ENCODE results near the gene XYLT1. TPM values are rescaled to one million over a fixed set of nuclear protein-coding genes. Genes with fewer than 3 reads are reported as not detected.
"Not testable (repeated sequence)": the region's sequence is repeated elsewhere in the genome, so short reads cannot be mapped to it uniquely, and the experiment has no call there.

XYLT1 gene
- total and polyA plus RNA-seq, 5 donors, result 2.5 to 37.8 (median 11.7) TPM

- Histone ChIP-seq H3K27me3 (ENCODE audit: control insufficient read depth, insufficient read depth) (no peaks in the 10 kb centered on the region), H3K27ac (ENCODE audit: low read length) (no peak overlapping the region), H3K9me3 (ENCODE audit: control insufficient read depth, low read length) (peaks cover 2% of the 10 kb centered on the region), H3K4me1 (ENCODE audit: control insufficient read depth, insufficient read depth, low read length) (no peaks in the 10 kb centered on the region), H3K4me3 (ENCODE audit: low read length) (no peak overlapping the region)
- intact Hi-C loops (cut with DNase I), result no loop called here
- ATAC-seq, result no peak
- WGBS, result 72% methylated on average over 3 of the region's 3 CpGs
- no peak for DNase-seq
Observed at GRCh38 chr16:17483351-17483750, 12.6 kb upstream of the XYLT1 start.

GRCh38 chr16:17482341-17482740 is 11.6 kb upstream of the XYLT1 start:
- H3K9me3 ChIP-seq (ENCODE audit: control insufficient read depth, low read length); H3K27ac ChIP-seq (ENCODE audit: low read length); H3K4me1 ChIP-seq (ENCODE audit: control insufficient read depth, insufficient read depth, low read length); DNase-seq; ATAC-seq; intact Hi-C loops (cut with DNase I); H3K27me3 ChIP-seq (ENCODE audit: control insufficient read depth, insufficient read depth); H3K4me3 ChIP-seq (ENCODE audit: low read length): not testable (repeated sequence)
- WGBS, result 85% methylated on average over 4 of the region's 4 CpGs

GRCh38 chr16:17481736-17482135 is 11.0 kb upstream of the XYLT1 start:
- no peaks in the 10 kb centered on the region for H3K4me1 ChIP-seq (ENCODE audit: control insufficient read depth, insufficient read depth, low read length)
- 93% methylated on average over 2 of the region's 2 CpGs for WGBS
- peaks cover 2% of the 10 kb centered on the region for H3K9me3 ChIP-seq (ENCODE audit: control insufficient read depth, low read length)
- intact Hi-C loops (cut with DNase I), result no loop called here
- ATAC-seq (no peak), DNase-seq (no peak)
- H3K27ac ChIP-seq (ENCODE audit: low read length), result no peak overlapping the region
- H3K4me3 ChIP-seq (ENCODE audit: low read length), result no peak overlapping the region
- H3K27me3 ChIP-seq (ENCODE audit: control insufficient read depth, insufficient read depth), result no peaks in the 10 kb centered on the region

GRCh38 chr16:17477260-17477545 is 6.4 kb upstream of the XYLT1 start:
- not testable (repeated sequence) for H3K4me1 ChIP-seq (ENCODE audit: control insufficient read depth, insufficient read depth, low read length); H3K27ac ChIP-seq (ENCODE audit: low read length); ATAC-seq; H3K27me3 ChIP-seq (ENCODE audit: control insufficient read depth, insufficient read depth); H3K9me3 ChIP-seq (ENCODE audit: control insufficient read depth, low read length); H3K4me3 ChIP-seq (ENCODE audit: low read length); DNase-seq
- 91% methylated on average over 6 of the region's 6 CpGs for WGBS
- intact Hi-C loops (cut with DNase I), result loop anchor here in 2 of 4 donors (10.0 kb wide), 2 partner anchors 98 to 612 kb away; no protein-coding TSS in a partner anchor

GRCh38 chr16:17476414-17477259 is 5.9 kb upstream of the XYLT1 start:
- Histone ChIP-seq H3K27me3 (ENCODE audit: control insufficient read depth, insufficient read depth) (no peaks in the 10 kb centered on the region), H3K4me3 (ENCODE audit: low read length) (no peak overlapping the region), H3K4me1 (ENCODE audit: control insufficient read depth, insufficient read depth, low read length) (no peaks in the 10 kb centered on the region), H3K27ac (ENCODE audit: low read length) (no peak overlapping the region), H3K9me3 (ENCODE audit: control insufficient read depth, low read length) (peaks cover 2% of the 10 kb centered on the region)
- WGBS, result 30% methylated on average over 11 of the region's 11 CpGs
- intact Hi-C loops (cut with DNase I), result loop anchor here in 2 of 4 donors (10.0 kb wide), 2 partner anchors 98 to 612 kb away; no protein-coding TSS in a partner anchor
- ATAC-seq, result peak; percentile 67 to 71
- DNase-seq, result no peak

- Histone ChIP-seq H3K9me3 (ENCODE audit: control insufficient read depth, low read length) (peaks cover 2% of the 10 kb centered on the region), H3K27me3 (ENCODE audit: control insufficient read depth, insufficient read depth) (no peaks in the 10 kb centered on the region), H3K27ac (ENCODE audit: low read length) (no peak overlapping the region), H3K4me3 (ENCODE audit: low read length) (no peak overlapping the region), H3K4me1 (ENCODE audit: control insufficient read depth, insufficient read depth, low read length) (no peaks in the 10 kb centered on the region)
- DNase-seq (no peak), ATAC-seq (no peak)
- intact Hi-C loops (cut with DNase I), result loop anchor here in 2 of 4 donors (10.0 kb wide), 2 partner anchors 100 to 610 kb away; no protein-coding TSS in a partner anchor
- WGBS, result 68% methylated on average over 7 of the region's 7 CpGs
Observed at GRCh38 chr16:17475104-17475503, 4.3 kb upstream of the XYLT1 start.

GRCh38 chr16:17474572-17474971 is 3.8 kb upstream of the XYLT1 start:
- ATAC-seq (no peak), DNase-seq (peak in 1 of 3 donors; percentile 33)
- intact Hi-C loops (cut with DNase I), result loop anchor here in 2 of 4 donors (10.0 kb wide), 2 partner anchors 100 to 610 kb away; no protein-coding TSS in a partner anchor

GRCh38 chr16:17474037-17474436 is 3.3 kb upstream of the XYLT1 start:
- Histone ChIP-seq H3K27me3 (ENCODE audit: control insufficient read depth, insufficient read depth) (no peaks in the 10 kb centered on the region), H3K27ac (ENCODE audit: low read length) (no peak overlapping the region), H3K4me3 (ENCODE audit: low read length) (no peak overlapping the region), H3K4me1 (ENCODE audit: control insufficient read depth, insufficient read depth, low read length) (peaks cover 2% of the 10 kb centered on the region), H3K9me3 (ENCODE audit: control insufficient read depth, low read length) (no peaks in the 10 kb centered on the region)
- DNase-seq, result peak in 1 of 3 donors; percentile 38
- 32% methylated on average over 4 of the region's 4 CpGs for WGBS
- intact Hi-C loops (cut with DNase I), result loop anchor here in 2 of 4 donors (10.0 kb wide), 2 partner anchors 101 to 609 kb away; no protein-coding TSS in a partner anchor
- ATAC-seq, result no peak

More at GRCh38 chr16:17474572-17474971, 3.8 kb upstream of the XYLT1 start:
- no peak overlapping the region for H3K27ac ChIP-seq (ENCODE audit: low read length)
- no peaks in the 10 kb centered on the region for H3K27me3 ChIP-seq (ENCODE audit: control insufficient read depth, insufficient read depth)
- H3K4me3 ChIP-seq (ENCODE audit: low read length), result no peak overlapping the region
- H3K4me1 ChIP-seq (ENCODE audit: control insufficient read depth, insufficient read depth, low read length), result no peaks in the 10 kb centered on the region
- H3K9me3 ChIP-seq (ENCODE audit: control insufficient read depth, low read length), result peaks cover 2% of the 10 kb centered on the region
- WGBS, result 59% methylated on average over 13 of the region's 13 CpGs

- H3K4me3 ChIP-seq (ENCODE audit: low read length), result no peak overlapping the region
- ATAC-seq (peak; percentile 10 to 38), DNase-seq (no peak)
- H3K4me1 ChIP-seq (ENCODE audit: control insufficient read depth, insufficient read depth, low read length), result peaks cover 2% of the 10 kb centered on the region
- intact Hi-C loops (cut with DNase I), result loop anchor here in 2 of 4 donors (10.0 kb wide), 2 partner anchors 103 to 607 kb away; no protein-coding TSS in a partner anchor
- no peak overlapping the region for H3K27ac ChIP-seq (ENCODE audit: low read length)
- no peaks in the 10 kb centered on the region for H3K27me3 ChIP-seq (ENCODE audit: control insufficient read depth, insufficient read depth)
- no peaks in the 10 kb centered on the region for H3K9me3 ChIP-seq (ENCODE audit: control insufficient read depth, low read length)
- 76% methylated on average over 15 of the region's 15 CpGs for WGBS
Observed at GRCh38 chr16:17471719-17472461, 1.1 kb upstream of the XYLT1 start.

GRCh38 chr16:17470182-17470907 is 415 bp downstream of the XYLT1 start:
- intact Hi-C loops (cut with DNase I), result loop anchor here in 2 of 4 donors (10.0 kb wide), 2 partner anchors 104 to 606 kb away; no protein-coding TSS in a partner anchor
- WGBS, result under 1% methylated on average over 85 of the region's 95 CpGs
- no peaks in the 10 kb centered on the region for H3K27me3 ChIP-seq (ENCODE audit: control insufficient read depth, insufficient read depth)

More at GRCh38 chr16:17470182-17470907, 415 bp downstream of the XYLT1 start:
- Histone ChIP-seq H3K4me3 (ENCODE audit: low read length) (peak overlapping the region; percentile 93), H3K9me3 (ENCODE audit: control insufficient read depth, low read length) (no peaks in the 10 kb centered on the region), H3K4me1 (ENCODE audit: control insufficient read depth, insufficient read depth, low read length) (peaks cover 2% of the 10 kb centered on the region), H3K27ac (ENCODE audit: low read length) (no peak overlapping the region)
- peak; percentile 32 to 71 (median 66) for DNase-seq
- ATAC-seq, result no peak
